HG03575 (cell line): ENCODE measurements around the gene TMEM179.

ENCODE experiments used
- ATAC-seq: cut with Tn5 transposase; IDR thresholded peaks from one replicate; pipeline ENCODE4 v1.9.1; 2021; ENCODE audit not compliant: unreplicated experiment, insufficient number of reproducible peaks, low FRiP score; ENCODE audit errors: extremely low read depth

The TMEM179 gene

DNA sequence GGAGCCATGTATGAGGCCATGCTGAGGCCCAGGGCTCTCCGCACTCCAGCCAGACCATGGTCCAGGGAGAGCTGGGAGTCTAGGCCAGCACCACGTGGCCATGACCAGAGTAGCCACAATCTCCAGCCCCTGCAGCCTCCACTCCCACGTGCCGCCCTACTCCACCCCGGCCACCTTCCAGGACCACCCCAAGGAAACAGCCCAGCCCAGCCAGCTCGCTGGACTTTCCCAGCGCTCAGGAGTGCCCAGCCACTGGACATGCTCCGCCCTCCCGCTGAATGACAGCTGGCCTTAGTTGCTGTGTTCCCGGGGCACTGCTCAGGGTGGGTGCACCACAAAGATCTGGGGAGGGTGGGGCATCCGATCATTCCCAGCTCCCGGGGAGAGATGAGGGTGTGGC, 27.1 kb downstream of the TMEM179 start:
- ATAC-seq = no peak

GRCh38 chr14:104576970-104577332, 27.6 kb downstream of the TMEM179 start:
- no peak for ATAC-seq

- no peak for ATAC-seq
Measured at GRCh38 chr14:104576232-104576969, 28.2 kb downstream of the TMEM179 start.

DNA sequence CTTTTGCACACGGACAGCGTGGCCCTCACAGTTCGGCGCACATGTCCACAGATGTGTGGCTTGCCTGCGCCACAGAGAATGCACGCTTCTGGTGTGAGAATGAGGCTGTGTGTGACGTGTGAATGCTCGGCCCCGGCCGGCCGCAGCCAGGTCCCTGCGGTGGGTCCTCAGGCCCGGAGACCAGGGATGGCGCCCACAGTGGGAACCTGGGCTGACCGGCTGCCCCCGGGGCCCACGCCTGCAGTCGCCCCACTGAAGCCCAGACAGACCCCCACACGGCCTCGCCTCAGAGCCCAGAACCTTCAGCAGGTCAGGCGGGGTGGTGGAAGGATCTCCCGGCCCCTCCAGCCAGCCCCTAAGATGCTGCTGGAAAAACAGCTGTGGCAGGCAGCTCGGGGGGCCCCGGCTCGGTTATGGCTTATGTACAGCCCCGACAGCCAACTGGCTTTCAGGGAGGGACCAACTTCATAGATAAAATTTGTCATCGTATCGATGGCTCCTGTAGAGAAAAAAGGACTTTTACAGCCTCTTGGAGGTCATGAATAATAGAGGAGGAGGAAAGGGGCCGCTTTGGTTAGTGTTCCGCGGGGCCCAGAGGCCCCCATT, 29.5 kb downstream of the TMEM179 start:
- no peak for ATAC-seq

GRCh38 chr14:104574536-104574935, 30.0 kb downstream of the TMEM179 start:
- no peak for ATAC-seq

GRCh38 chr14:104573930-104574329, 30.6 kb downstream of the TMEM179 start:
- ATAC-seq = no peak

DNA sequence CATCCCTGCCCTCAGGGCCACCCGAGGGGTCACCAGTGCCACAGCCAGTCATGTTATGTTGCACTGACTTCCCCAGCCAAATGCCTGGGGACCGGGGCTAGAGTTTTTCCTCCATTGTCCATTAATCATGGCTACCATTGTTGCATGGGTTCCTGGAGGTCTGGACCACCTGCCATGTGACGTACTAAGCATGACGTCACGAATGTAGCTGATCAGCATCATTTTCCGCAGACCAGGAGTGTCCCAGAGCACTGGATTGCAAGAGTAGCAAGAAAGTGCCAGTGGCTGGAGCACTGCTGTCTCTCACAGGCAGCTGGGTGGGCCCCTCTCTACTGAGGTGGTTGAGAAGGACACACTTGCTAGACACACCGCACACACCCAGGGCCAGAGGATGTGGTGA, 31.9 kb downstream of the TMEM179 start:
- no peak for ATAC-seq

DNA sequence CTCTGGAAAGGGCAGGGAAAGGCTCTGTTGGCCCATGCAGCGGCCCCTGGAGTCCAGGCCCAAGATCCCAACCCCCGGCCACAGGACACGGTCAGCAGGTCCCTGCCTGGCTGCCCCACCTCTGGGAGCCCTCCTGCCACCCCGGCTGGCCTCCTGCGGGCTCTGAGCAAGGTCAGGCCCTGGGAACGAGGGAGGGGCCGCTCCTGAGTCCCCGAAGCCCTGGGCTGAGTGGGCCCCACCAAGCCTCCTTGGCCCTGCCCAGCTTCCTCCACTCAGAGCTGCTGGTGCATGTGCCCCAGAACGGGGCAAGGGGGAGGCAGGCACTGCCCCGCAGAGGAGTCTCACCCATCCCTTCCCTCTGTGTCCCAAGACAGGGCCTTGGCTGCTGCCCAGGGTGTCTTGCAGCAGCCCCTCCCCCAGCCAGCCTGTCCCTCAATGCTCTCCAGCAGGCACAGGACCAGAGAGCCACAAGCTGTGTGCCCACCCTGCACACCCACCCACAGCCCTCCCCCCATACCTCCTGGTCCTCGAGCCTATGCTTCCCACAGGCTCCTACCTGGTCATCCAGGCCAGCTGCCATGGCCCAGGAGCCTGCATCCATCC, 32.4 kb downstream of the TMEM179 start:
- ATAC-seq = no peak

- ATAC-seq = no peak
Measured at GRCh38 chr14:104571246-104571645, 33.3 kb downstream of the TMEM179 start.

GRCh38 chr14:104569435-104569834, 35.1 kb downstream of the TMEM179 start:
- ATAC-seq = no peak

GRCh38 chr14:104568620-104569019, 36.0 kb downstream of the TMEM179 start:
- no peak for ATAC-seq

DNA sequence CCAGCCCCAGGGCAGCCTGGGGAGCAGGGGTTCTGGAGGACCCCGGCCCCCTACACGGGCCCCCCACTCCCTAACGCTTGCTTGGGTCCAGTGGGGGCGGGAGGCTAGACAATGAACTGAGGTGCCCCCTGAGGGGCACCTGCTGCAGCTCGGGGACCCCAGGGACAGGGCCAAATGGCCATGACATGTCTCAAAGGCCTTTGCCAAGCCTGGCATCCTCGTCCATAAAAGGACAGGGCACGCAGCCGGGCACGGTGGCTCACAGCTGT, 36.7 kb downstream of the TMEM179 start:
- no peak for ATAC-seq

DNA sequence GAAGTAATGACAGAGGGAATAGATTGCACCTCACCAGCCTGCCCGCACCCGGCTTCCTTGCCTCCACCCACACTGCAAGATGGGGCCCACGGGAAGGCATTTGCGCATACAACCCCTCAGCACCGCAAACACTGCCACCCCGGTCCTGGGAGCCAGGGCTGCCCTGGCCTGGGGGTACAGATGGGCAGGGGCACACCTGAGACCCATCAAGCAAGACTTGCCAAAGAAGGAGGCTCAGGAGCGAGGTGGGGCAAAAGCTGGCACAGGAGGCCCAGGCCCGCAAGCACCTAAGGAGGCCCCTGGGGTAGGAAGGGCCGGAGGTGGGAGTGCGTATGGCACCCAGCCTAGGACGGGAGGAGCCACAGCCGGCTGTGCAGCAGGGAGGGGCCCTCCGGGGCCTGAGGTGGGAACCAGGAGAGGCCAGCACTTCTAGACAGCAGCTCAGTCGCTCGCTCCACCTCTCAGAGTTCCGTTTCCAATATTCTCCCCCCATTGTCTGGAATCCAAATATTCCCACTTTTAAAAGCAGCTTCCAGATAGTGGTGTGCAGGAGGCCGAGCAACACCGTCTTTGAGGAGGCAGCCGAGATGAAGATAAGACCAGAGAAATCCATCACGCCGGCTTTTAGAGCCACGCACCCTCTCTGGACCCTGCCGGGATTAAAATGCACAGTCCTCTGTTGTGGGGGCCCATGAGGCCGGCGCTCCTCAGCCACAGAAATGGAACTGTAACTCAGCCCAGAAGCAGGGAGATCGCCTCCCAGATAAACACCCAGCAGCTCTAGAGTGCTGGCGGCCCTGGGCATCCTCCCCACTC, 37.2 kb downstream of the TMEM179 start:
- ATAC-seq = no peak

GRCh38 chr14:104564744-104565679, 39.6 kb downstream of the TMEM179 start:
- no peak for ATAC-seq

- ATAC-seq = no peak
Measured at GRCh38 chr14:104563742-104564615, 40.6 kb downstream of the TMEM179 start.

DNA sequence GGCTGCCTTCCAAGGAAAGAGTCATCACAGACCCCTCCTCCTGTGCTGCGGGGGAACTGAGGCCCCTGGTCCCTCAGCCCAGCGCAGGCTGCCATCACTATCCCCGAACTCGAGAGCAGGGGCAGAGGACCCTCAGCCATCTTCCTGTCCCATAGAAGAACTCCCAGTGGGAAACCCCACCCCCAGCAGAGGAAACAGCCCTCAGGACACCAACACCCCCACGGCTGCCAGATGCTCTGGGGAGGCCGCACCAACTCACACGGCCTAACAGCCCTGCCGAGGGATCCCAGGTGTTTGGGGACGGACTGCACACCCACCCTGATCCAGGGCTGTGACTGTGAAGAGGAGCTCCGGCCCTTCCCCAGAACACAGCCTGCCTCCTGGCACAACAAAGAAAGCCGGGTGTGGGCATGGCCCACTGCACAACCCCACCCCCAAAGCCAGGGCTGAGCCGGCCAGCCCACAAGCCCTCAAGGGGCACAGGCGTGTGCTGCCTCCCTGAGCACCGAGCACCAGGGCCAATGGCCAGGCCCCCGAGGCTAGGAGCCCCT, 41.3 kb downstream of the TMEM179 start:
- no peak for ATAC-seq

DNA sequence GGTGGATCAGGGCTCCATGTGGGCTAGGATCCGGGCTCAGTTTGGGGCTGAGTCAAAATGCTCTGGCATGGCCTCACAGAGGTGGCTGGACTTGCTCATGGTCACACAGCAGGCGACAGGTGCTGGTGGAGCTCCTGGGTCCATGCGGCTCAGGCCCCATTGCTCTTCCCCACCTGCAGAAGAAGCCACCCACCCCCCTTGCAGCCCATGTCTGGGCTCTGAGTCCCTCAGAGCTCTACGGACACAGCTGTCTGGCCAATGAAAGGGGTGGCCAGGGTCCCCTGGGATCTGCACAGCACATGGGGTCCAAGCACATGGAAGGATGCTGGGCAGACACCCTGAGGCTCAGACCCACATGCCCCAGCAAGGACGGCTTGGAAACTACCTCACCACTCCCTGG, 42.0 kb downstream of the TMEM179 start:
- no peak for ATAC-seq
